ES-I3 (cell line): ENCODE results near the gene PARP8.
"Not testable (repeated sequence)": the region's sequence is repeated elsewhere in the genome, so short reads cannot be mapped to it uniquely, and the experiment has no call there.

Source experiments
- H3K36me3 ChIP-seq: 2 replicates; pipeline ENCODE4 v1.6.1; 2013; ENCODE audit warnings: mild to moderate bottlenecking, low read length, control low read depth, moderate library complexity; ENCODE audit not compliant: insufficient read depth
- H3K4me1 ChIP-seq: 2 replicates; pipeline ENCODE4 v1.6.1; 2013; ENCODE audit warnings: mild to moderate bottlenecking, control low read depth, low read length; ENCODE audit not compliant: insufficient read depth
- H3K9ac ChIP-seq: 2 replicates; pipeline ENCODE4 v1.6.1; 2013; ENCODE audit warnings: low read depth, mild to moderate bottlenecking, low read length, moderate library complexity
- H3K9me3 ChIP-seq: 2 replicates; pipeline ENCODE4 v1.6.1; 2013; ENCODE audit warnings: mild to moderate bottlenecking, low read length, moderate library complexity; ENCODE audit not compliant: control insufficient read depth, insufficient read depth

PARP8 gene

DNA sequence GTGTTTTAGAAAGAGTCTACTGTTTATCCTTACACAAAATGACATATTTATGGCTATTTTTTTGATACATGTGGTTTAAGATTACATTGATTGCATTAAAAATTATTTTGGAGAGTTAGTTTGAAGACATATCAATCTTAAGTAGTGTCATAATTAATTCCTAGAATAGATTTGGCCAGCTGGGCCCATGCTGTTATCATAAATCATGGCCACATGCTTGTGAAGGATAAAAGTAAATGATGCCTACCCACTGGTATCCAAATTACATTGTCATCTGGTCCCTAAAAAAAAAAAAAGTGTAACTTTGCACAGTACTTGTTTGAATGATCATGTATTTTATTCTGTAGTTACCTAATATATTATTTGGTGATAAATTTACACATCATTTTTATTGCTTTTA lies 96.9 kb downstream of the PARP8 start:
- no peaks in the 10 kb centered on the region for H3K9me3 ChIP-seq

DNA sequence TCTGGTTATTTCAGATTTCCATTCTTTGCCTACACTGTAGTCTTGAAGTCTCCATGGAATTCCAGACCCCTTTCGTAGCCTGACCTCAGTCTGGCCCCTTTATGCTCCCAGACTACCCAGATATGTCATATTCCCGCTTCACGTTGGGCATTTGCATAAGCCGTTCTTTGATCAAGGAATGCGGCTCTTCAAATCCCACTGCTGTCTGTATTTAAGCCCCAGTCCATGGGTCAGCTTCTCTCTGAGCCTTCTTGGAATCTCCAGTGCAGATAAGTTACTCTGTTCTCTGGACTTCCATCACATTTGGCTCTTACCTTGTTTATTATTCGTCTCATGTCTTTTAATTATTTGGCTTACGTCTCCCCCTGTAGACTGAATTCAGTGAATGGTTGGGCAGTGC lies 97.4 kb downstream of the PARP8 start:
- Histone ChIP-seq H3K36me3 (no peaks in the 10 kb centered on the region), H3K9ac (no peak overlapping the region), H3K9me3 (no peaks in the 10 kb centered on the region), H3K4me1 (no peaks in the 10 kb centered on the region)

More for the DNA sequence above, 96.9 kb downstream of the PARP8 start:
- no peaks in the 10 kb centered on the region for H3K4me1 ChIP-seq
- H3K36me3 ChIP-seq = no peaks in the 10 kb centered on the region
- no peak overlapping the region for H3K9ac ChIP-seq

DNA sequence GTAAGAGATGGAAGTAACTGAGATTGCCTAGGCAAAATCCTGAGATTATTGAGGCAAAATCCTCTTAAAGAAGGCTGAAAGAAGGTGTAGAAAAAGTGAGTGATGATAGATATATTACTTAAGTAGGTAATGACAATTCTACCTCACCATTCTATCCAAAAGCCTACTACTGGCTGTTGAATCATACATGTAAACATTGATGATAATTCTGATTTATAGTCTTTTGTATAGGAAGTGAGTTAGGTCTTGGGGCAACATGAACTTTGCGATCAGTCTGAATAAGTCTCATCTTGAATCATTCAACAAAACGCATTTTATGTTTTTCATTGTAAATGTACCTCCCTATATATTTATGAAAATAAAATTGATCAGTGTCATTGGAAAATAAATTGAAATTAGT lies 99.6 kb downstream of the PARP8 start:
- Histone ChIP-seq H3K9me3 (no peaks in the 10 kb centered on the region), H3K9ac (no peak overlapping the region), H3K4me1 (no peaks in the 10 kb centered on the region), H3K36me3 (no peaks in the 10 kb centered on the region)

DNA sequence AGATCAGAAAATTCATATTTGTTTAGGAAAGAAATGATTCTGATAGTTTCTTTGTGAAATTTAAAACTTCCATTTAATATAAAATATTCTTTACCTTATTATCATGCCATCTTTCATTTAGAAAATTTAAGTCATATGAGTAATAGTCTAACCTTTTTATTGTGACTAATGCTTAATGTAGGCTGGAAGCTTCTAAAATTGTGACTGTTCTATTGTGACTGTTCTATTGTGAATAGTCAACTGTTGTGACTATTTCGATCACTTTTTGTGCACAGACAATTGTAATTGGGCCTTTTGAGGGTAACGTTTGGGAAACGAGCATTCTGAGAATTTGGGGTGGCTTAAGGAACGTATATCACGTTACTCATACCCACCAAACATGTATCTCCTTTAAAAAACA lies 100.0 kb downstream of the PARP8 start:
- Histone ChIP-seq H3K9ac (no peak overlapping the region), H3K36me3 (no peaks in the 10 kb centered on the region), H3K4me1 (no peaks in the 10 kb centered on the region), H3K9me3 (no peaks in the 10 kb centered on the region)

DNA sequence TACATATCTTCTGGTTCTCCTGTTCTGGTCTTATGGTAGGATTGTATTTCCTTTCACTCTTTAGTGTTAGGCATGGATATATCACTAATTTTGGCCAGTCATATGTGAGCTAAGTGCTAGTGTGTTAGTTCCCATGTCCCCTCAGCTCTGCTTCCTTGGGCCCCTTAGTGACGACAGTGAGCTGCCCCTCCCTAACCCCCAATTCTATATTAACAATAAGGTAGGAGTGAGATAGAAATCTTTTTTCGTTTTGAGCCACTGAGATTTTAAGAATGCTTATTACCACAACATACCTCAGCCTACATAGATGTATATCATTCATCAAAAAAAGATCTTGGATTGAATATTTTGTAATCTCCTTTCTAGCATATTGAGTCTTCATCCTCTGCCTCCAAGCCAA lies 100.5 kb downstream of the PARP8 start:
- H3K9me3 ChIP-seq = no peaks in the 10 kb centered on the region

DNA sequence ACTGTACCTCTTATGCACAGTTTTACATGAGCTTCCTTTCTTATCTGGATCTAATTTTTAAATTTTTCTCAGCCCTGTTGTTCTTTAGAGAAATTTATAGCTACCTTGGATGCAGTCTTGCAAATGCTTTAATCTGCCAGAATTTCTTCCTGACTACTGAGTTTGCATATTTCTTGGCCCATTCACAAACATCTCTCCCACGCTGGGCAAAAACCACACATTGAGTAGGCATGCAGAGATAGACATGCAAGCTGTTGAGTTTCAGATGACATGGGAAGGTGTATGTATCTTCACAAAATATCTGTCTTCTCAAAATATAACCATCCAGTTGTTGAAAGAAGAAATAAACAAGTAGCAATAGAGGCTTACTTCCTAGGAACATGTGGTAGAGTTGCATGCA lies 101.2 kb downstream of the PARP8 start:
- Histone ChIP-seq H3K9ac (no peak overlapping the region), H3K36me3 (no peaks in the 10 kb centered on the region), H3K4me1 (no peaks in the 10 kb centered on the region), H3K9me3 (peaks cover 3% of the 10 kb centered on the region; the same call in 1 of the 2 replicates)

More for the DNA sequence above, 100.5 kb downstream of the PARP8 start:
- Histone ChIP-seq H3K36me3 (no peaks in the 10 kb centered on the region), H3K9ac (no peak overlapping the region), H3K4me1 (no peaks in the 10 kb centered on the region)

DNA sequence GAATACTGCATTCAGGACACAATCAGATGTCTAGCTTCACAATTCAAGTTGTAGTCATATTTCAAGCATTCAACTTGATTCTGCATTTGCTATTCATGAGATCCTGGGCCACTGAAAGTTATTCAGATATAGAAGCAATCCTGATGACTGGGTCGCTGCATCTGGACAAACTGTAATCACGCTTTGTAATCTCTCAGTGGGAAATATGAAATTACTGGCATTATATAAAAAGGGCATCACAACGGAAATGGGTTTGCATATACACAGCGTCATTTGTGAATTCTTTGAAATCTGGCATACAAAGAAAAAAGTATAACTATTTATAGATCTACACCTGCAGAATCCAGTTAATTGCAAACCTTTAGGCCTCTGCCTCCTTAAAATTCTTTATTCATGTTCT lies 102.2 kb downstream of the PARP8 start:
- no peak overlapping the region for H3K9ac ChIP-seq
- H3K4me1 ChIP-seq = no peaks in the 10 kb centered on the region
- H3K9me3 ChIP-seq = peaks cover 12% of the 10 kb centered on the region; the same call in 1 of the 2 replicates
- H3K36me3 ChIP-seq = no peaks in the 10 kb centered on the region

DNA sequence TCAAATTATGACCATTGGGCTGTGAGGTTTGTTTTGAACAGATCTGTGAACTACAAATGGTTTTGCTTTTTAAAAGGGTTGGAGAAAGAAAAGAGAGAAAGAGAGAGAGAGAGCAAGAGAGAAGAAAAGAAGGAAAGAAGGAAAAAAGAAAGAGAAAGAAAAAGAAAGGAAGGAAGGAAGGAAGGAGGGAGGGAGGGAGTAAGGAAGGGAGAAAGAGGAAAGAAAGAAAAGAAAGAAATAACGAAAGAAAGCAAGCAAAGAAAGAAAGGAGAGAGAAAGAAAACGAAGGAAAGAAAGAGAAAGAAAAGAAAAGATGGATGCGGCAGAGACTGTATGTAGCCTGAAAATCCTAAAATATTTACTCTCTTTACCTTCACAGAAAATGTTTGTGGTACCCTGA lies 104.0 kb downstream of the PARP8 start:
- no peak overlapping the region for H3K9ac ChIP-seq
- H3K9me3 ChIP-seq = peaks cover 14% of the 10 kb centered on the region; the same call in 1 of the 2 replicates
- H3K36me3 ChIP-seq = no peaks in the 10 kb centered on the region
- no peaks in the 10 kb centered on the region for H3K4me1 ChIP-seq

DNA sequence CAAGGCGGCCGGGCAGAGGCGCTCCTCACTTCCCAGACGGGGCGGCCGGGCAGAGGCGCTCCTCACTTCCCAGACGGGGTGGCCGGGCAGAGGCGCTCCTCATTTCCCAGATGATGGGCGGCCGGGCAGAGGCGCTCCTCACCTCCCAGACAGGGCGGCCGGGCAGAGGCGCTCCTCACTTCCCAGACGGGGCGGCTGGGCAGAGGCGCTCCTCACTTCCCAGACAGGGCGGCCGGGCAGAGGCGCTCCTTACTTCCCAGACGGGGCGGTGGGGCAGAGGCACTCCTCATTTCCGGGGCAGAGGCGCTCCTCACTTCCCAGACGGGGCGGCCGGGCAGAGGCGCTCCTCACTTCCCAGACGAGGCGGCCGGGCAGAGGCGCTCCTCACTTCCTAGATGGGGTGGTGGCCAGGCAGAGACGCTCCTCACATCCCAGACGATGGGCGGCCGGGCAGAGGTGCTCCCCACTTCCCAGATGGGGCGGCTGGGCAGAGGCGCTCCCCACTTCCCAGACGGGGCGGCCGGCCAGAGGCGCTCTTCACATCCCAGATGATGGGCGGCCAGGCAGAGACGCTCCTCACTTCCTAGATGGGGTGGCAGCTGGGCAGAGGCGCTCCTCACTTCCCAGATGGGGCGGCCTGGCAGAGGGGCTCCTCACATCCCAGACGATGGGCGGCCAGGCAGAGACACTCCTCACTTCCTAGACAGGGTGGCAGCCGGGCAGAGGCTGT lies 108.2 kb downstream of the PARP8 start:
- not testable (repeated sequence) for H3K9ac ChIP-seq, H3K36me3 ChIP-seq, H3K4me1 ChIP-seq
- peaks cover 17% of the 10 kb centered on the region; the same call in 1 of the 2 replicates for H3K9me3 ChIP-seq

DNA sequence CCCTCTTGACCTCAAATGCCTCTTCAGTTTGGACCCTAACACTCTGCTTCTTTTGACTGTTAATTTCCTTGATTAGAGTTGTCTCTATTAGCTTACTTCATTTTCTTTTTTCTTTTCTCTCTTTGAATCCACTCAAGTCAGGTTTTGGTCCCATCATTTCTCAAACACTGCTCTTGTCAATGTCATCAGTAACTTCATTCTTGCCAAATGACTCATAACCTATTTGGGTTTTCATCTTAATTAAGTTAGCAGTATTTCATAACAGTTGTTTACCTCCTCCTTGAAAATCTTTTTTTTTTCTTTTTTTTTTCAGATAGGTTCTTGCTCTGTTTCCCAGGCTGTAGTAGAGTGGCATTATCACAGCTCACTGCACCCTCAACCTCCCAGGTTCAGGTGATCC lies 119.6 kb downstream of the PARP8 start:
- no peaks in the 10 kb centered on the region for H3K9me3 ChIP-seq
- no peaks in the 10 kb centered on the region for H3K36me3 ChIP-seq
- no peaks in the 10 kb centered on the region for H3K4me1 ChIP-seq
- H3K9ac ChIP-seq = no peak overlapping the region

DNA sequence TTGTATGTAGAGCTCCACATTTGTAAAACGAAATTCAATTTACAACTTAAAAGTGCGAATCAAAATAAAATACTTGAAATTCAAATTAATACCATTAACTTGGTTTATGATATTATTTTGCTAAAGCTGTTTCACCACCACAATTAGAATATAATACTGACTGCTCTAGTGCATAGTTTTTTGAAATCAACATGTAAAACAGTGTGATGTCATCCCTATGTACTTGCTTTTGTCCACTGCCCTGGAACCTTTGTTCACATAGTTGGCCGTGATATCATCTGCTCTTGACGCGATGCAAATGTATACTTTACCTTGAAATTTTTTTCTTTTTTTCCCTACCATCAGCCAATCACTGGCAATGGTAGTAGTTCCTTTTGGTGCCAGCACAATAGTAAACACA lies 125.4 kb downstream of the PARP8 start:
- Histone ChIP-seq H3K9ac (no peak overlapping the region), H3K36me3 (peaks cover 5% of the 10 kb centered on the region), H3K9me3 (no peaks in the 10 kb centered on the region), H3K4me1 (no peaks in the 10 kb centered on the region)

DNA sequence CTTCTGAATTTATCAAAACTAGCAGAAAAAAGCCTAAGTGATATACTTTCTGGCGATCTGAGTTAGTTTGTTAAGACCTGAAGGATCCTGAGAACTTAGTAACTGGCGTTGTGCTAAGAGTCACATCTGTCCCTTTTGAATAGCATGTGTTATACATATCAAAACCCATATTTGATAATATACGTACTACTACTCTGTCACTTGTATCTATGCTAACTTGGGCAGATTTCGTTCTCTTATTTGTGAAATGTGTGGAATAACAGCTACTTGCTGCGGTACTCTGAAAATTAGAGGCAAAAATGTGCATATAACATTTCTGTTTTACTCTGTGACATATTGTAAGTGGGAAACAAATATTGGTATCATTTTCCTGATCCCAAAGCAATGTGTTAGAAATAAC lies 126.4 kb downstream of the PARP8 start:
- no peaks in the 10 kb centered on the region for H3K4me1 ChIP-seq
- H3K9ac ChIP-seq = no peak overlapping the region
- peaks cover 5% of the 10 kb centered on the region for H3K36me3 ChIP-seq
- H3K9me3 ChIP-seq = no peaks in the 10 kb centered on the region

DNA sequence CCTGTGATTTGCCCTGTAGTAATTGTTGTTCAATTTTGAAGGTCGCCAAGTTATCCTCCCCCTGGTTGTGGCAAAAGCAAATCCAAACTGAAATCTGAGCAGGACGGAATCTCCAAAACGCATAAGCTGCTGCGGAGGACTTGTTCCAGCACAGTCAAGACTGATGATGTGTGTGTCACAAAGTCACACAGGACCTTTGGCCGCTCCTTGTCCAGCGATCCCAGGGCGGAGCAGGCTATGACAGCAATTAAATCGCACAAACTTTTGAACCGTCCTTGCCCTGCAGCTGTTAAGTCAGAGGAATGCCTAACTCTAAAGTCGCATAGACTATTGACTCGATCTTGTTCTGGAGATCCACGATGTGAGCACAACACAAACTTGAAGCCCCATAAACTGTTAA lies 128.4 kb downstream of the PARP8 start:
- Histone ChIP-seq H3K9me3 (no peaks in the 10 kb centered on the region), H3K36me3 (peaks cover 5% of the 10 kb centered on the region), H3K4me1 (no peaks in the 10 kb centered on the region), H3K9ac (no peak overlapping the region)

DNA sequence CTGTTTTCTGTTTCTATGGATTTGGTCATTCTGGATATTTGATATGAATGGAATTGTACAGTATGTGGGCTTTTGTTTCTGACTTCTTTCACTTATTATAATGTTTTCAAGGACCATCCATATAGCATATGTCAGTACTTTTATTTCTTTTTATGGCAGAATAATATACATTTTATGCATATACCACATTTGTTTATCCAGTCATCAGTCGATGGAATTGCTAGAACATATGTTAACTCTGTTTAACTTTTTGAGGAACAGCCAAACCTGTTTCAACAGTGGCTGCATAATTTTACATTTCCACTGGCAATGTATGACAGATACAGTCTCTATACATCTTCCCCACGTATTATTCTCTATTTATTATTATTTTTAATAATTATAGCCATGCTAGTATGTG lies 131.6 kb downstream of the PARP8 start:
- Histone ChIP-seq H3K36me3 (peaks cover 5% of the 10 kb centered on the region; the same call in 1 of the 2 replicates), H3K4me1 (no peaks in the 10 kb centered on the region), H3K9ac (no peak overlapping the region), H3K9me3 (0 out of 2 replicates have a peak, but pooled peaks cover 1% of the 10 kb centered on the region)

DNA sequence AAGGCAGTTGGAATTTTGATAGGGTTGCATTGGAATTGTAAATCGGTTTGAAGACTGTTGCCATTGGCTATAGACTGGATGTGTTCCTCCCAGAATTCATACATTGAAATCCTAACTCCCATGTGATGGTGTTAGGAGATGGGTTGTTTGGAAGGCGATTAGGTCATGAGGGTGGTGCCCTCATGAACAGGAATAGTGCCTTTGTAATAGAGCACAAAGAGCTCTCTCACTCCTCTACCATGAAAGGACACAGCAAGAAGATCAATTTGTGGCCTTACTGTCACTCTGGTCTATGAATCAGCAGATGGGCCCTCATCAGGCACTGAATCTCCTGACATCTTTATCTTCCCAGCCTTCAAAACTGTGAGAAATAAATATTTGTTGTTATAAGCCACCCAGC lies 133.2 kb downstream of the PARP8 start:
- Histone ChIP-seq H3K9me3 (0 out of 2 replicates have a peak, but pooled peaks cover 2% of the 10 kb centered on the region), H3K36me3 (peaks cover 5% of the 10 kb centered on the region; the same call in 1 of the 2 replicates), H3K9ac (no peak overlapping the region), H3K4me1 (no peaks in the 10 kb centered on the region)
